ENCODE results near the gene PWP2.
"Not testable (repeated sequence)": the region's sequence is repeated elsewhere in the genome, so short reads cannot be mapped to it uniquely, and the experiment has no call there.

GRCh38 chr21:44175189-44175588 lies 68.0 kb downstream of the PWP2 start:
- not testable (repeated sequence) for TF ChIP-seq CTCF (conservative IDR thresholded peaks at IDR 0.05; ENCODE audit: low read depth, low read length); POLR2A (IDR thresholded peaks at IDR 0.05; ENCODE audit: low read depth, low read length); NFE2L2 (IDR thresholded peaks at IDR 0.05; ENCODE audit: low read depth, low read length); ELK1 (IDR thresholded peaks at IDR 0.05; ENCODE audit: borderline replicate concordance, low read depth, low read length); SMC3 (IDR thresholded peaks at IDR 0.05; ENCODE audit: low read depth, low read length); MXI1 (IDR thresholded peaks at IDR 0.05; ENCODE audit: borderline replicate concordance, low read depth, low read length)

Measured in IMR-90 (cell line).